ENCODE measurements around the gene PHLPP1. TPM values are rescaled to one million over a fixed set of nuclear protein-coding genes. Genes with fewer than 3 reads are reported as not detected.

PHLPP1 gene
- total RNA-seq, 1 experiment from 2014 or later, result 39.9 TPM

- WGBS (ENCODE audit: extremely low coverage, insufficient read length, low lambda C conversion rate), result no CpG with 5 or more reads among the region's 3 CpGs
- Histone ChIP-seq H3K27me3 (ENCODE audit: insufficient read depth, low read length) (no peaks in the 10 kb centered on the region), H3K23me2 (ENCODE audit: insufficient read length, low read depth, low read length, poor library complexity, severe bottlenecking) (no peaks in the 10 kb centered on the region), H2BK20ac (ENCODE audit: low read depth, low read length, poor library complexity, severe bottlenecking) (no peak overlapping the region), H3K4me1 (ENCODE audit: insufficient read depth, low read length) (peaks cover 14% of the 10 kb centered on the region), H2AFZ (ENCODE audit: low read length) (no peak overlapping the region), H2BK12ac (ENCODE audit: insufficient read length, low read depth, low read length) (no peak overlapping the region), H3T11ph (ENCODE audit: low read length) (no peak overlapping the region), H3K18ac (ENCODE audit: insufficient read length, low read depth, low read length) (no peak overlapping the region), H4K91ac (ENCODE audit: insufficient read length, low read depth, low read length) (no peak overlapping the region), H3K27ac (ENCODE audit: insufficient read length, low read depth, low read length) (no peak overlapping the region), H3K23ac (ENCODE audit: insufficient read length, low read depth, low read length) (no peak overlapping the region), H2BK120ac (ENCODE audit: low read depth, low read length, poor library complexity, severe bottlenecking) (no peak overlapping the region), H2BK5ac (ENCODE audit: insufficient read length, low read length) (no peak overlapping the region), H3K56ac (ENCODE audit: insufficient read length, low read depth, low read length) (no peak overlapping the region), H3K9ac (ENCODE audit: extremely low read depth, insufficient read length, low read length) (no peak overlapping the region), H4K20me1 (ENCODE audit: control insufficient read depth, insufficient read depth, insufficient read length) (no peaks in the 10 kb centered on the region), H3K79me2 (ENCODE audit: insufficient read depth, low read length) (peaks cover 55% of the 10 kb centered on the region; the same call in 1 of the 2 replicates), H4K5ac (ENCODE audit: insufficient read length, low read depth, low read length) (no peak overlapping the region), H3K14ac (ENCODE audit: insufficient read depth, low read length) (no peak overlapping the region), H3K4me2 (ENCODE audit: insufficient read depth, insufficient read length, low read length) (no peak overlapping the region), H4K8ac (replicated peaks; ENCODE audit: insufficient read length, low read depth, low read length) (no peak overlapping the region), H3K4ac (ENCODE audit: low read depth, low read length) (no peak overlapping the region), H3K79me1 (ENCODE audit: insufficient read depth, low read depth, low read length, poor library complexity, severe bottlenecking) (no peaks in the 10 kb centered on the region), H2BK15ac (ENCODE audit: low read depth, low read length) (no peak overlapping the region), H3K9me3 (ENCODE audit: control insufficient read depth, low read depth, low read length) (no peaks in the 10 kb centered on the region), H2AK5ac (ENCODE audit: insufficient read length, low read length) (no peak overlapping the region)
- H3K27me3 Mint-ChIP-seq (ENCODE audit: low read depth), result no peaks in the 10 kb centered on the region
- DNase-seq, result no peak
- H3K9me3 Mint-ChIP-seq, result peaks cover 3 to 4% of the 10 kb centered on the region in 2 experiments; a peak in 4 of 5 replicates
- no peak overlapping the region for H3K4me3 Mint-ChIP-seq
- H3K4me1 Mint-ChIP-seq, result peaks cover 72 to 79% of the 10 kb centered on the region in 2 experiments
- TF ChIP-seq, protein P1, sequence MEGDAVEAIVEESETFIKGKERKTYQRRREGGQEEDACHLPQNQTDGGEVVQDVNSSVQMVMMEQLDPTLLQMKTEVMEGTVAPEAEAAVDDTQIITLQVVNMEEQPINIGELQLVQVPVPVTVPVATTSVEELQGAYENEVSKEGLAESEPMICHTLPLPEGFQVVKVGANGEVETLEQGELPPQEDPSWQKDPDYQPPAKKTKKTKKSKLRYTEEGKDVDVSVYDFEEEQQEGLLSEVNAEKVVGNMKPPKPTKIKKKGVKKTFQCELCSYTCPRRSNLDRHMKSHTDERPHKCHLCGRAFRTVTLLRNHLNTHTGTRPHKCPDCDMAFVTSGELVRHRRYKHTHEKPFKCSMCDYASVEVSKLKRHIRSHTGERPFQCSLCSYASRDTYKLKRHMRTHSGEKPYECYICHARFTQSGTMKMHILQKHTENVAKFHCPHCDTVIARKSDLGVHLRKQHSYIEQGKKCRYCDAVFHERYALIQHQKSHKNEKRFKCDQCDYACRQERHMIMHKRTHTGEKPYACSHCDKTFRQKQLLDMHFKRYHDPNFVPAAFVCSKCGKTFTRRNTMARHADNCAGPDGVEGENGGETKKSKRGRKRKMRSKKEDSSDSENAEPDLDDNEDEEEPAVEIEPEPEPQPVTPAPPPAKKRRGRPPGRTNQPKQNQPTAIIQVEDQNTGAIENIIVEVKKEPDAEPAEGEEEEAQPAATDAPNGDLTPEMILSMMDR (conservative IDR thresholded peaks at IDR 0.05), result no peak
- peak overlapping the region in 2 of 3 experiments; percentile 38 to 75; a peak in 2 of 7 replicates for H3K27ac Mint-ChIP-seq
- H3K36me3 Mint-ChIP-seq (ENCODE audit: insufficient read depth in 1 of 3, low read depth in 3 of 3), result peaks cover 5 to 10% (median 6%) of the 10 kb centered on the region in 3 experiments; a peak in 6 of 7 replicates
Observed at GRCh38 chr18:62745089-62745751, 29.9 kb downstream of the PHLPP1 start.

All from H9 (cell line).